HepG2 (cell line): ENCODE measurements around the gene GSTM2. TPM values are rescaled to one million over a fixed set of nuclear protein-coding genes. Genes with fewer than 3 reads are reported as not detected.

ENCODE experiments used
- ATF1 ChIP-seq: IDR thresholded peaks from 2 replicates; pipeline ENCODE4 v1.6.1; 2016; ENCODE audit warnings: mild to moderate bottlenecking, control low read depth
- ELF1 ChIP-seq: sonication (generic); formaldehyde crosslinking; IDR thresholded peaks from 2 replicates; pipeline ENCODE4 v1.4.0; 2020; ENCODE audit warnings: missing genetic modification reagents
- FOSL1 ChIP-seq: sonication (generic); formaldehyde crosslinking; IDR thresholded peaks from 2 replicates; pipeline ENCODE4 v1.9.0; 2021; ENCODE audit warnings: missing genetic modification reagents, borderline replicate concordance
- KDM1A ChIP-seq: IDR thresholded peaks from 2 replicates; pipeline ENCODE4 v1.6.1; 2016; ENCODE audit warnings: missing compliant biosample characterization
- MED13 ChIP-seq: sonication (generic); formaldehyde crosslinking; IDR thresholded peaks from 2 replicates; pipeline ENCODE4 v1.5.0; 2020; ENCODE audit warnings: missing genetic modification reagents
- NBN ChIP-seq: fragments of 450-650 bp; conservative IDR thresholded peaks from 2 replicates; pipeline ENCODE4 v1.6.1; 2017
- NFATC3 ChIP-seq: sonication (generic); formaldehyde crosslinking; IDR thresholded peaks from 2 replicates; pipeline ENCODE4 v1.5.1; 2020; ENCODE audit warnings: mild to moderate bottlenecking, missing genetic modification reagents
- NR2F2 ChIP-seq: IDR thresholded peaks from 2 replicates; pipeline ENCODE4 v1.6.1; 2012; ENCODE audit warnings: low read depth, inconsistent platforms, borderline replicate concordance
- SATB2 ChIP-seq: sonication (generic); formaldehyde crosslinking; IDR thresholded peaks from 2 replicates; pipeline ENCODE4 v1.5.0; 2020; ENCODE audit warnings: missing genetic modification reagents
- ZMAT3 ChIP-seq: sonication (generic); formaldehyde crosslinking; conservative IDR thresholded peaks from 2 replicates; pipeline ENCODE4 v1.7.0; 2021; ENCODE audit warnings: missing genetic modification reagents
- ZNF143 ChIP-seq: sonication (generic); formaldehyde crosslinking; IDR thresholded peaks from 2 replicates; pipeline ENCODE4 v1.4.0; 2020; ENCODE audit warnings: missing genetic modification reagents
- ZNF160 ChIP-seq: sonication (generic); formaldehyde crosslinking; IDR thresholded peaks from 2 replicates; pipeline ENCODE4 v1.8.0; 2022; ENCODE audit warnings: mild to moderate bottlenecking, inconsistent platforms, missing genetic modification reagents
- ZNF660 ChIP-seq: sonication (generic); formaldehyde crosslinking; IDR thresholded peaks from 2 replicates; pipeline ENCODE4 v1.5.1; 2020; ENCODE audit warnings: mild to moderate bottlenecking, low read depth, missing genetic modification reagents, borderline replicate concordance
- ZNF672 ChIP-seq: sonication (generic); formaldehyde crosslinking; IDR thresholded peaks from 2 replicates; pipeline ENCODE4 v1.8.1; 2022; ENCODE audit warnings: missing genetic modification reagents
- polyA plus RNA-seq, 8 experiments: library from polyadenylated mRNA; depleted of rRNA in 3 of 8; stranded (reverse) in 7 of 8; unstranded in 1 of 8; fragments of >200 nt; fragmentation: Illumina TruSeq in 4 of 8; extraction: Trizol in 4 of 8; gene quantifications; 2 replicates each; pipeline versions ENCODE4 v1.2.1 to v1.2.3, GENCODE V29; 2011 to 2016; ENCODE audit warnings: low read depth in 4 of 8, missing spikeins in 1 of 8, mixed read lengths in 1 of 8; ENCODE audit not compliant: insufficient read depth in 1 of 8
- total RNA-seq, 5 experiments: library from RNA; depleted of rRNA; stranded (reverse); fragments of >200 nt; fragmentation: Illumina TruSeq; extraction: Trizol; gene quantifications; 2 replicates each; pipeline ENCODE4 v1.2.3, GENCODE V29; 2016; ENCODE audit warnings: low read depth in 1 of 5
- TF ChIP-seq, protein P1 (sequence below): sonication (generic); formaldehyde crosslinking; IDR thresholded peaks from 2 replicates; pipeline ENCODE4 v1.4.0; 2020; ENCODE audit warnings: missing genetic modification reagents, borderline replicate concordance
- TF ChIP-seq, protein P2 (sequence below): sonication (generic); formaldehyde crosslinking; IDR thresholded peaks from 2 replicates; pipeline ENCODE4 v1.4.0; 2020; ENCODE audit warnings: mild to moderate bottlenecking, missing genetic modification reagents
- TF ChIP-seq, protein P3 (sequence below): IDR thresholded peaks from 2 replicates; pipeline ENCODE4 v1.6.1; 2016; ENCODE audit warnings: low read depth
- TF ChIP-seq, protein P4 (sequence below): sonication (generic); formaldehyde crosslinking; IDR thresholded peaks from 2 replicates; pipeline ENCODE4 v1.4.0; 2020; ENCODE audit warnings: missing genetic modification reagents, borderline replicate concordance
- TF ChIP-seq, protein P5 (sequence below): sonication (generic); formaldehyde crosslinking; IDR thresholded peaks from 2 replicates; pipeline ENCODE4 v1.4.0; 2020; ENCODE audit warnings: missing genetic modification reagents, mild to moderate bottlenecking, borderline replicate concordance

GSTM2 gene
- total and polyA plus RNA-seq, 2 of the 13 experiments (the other 11 are each of a cell fraction or from before 2014, with no cell fraction given), result 7.0 to 15.0 TPM

DNA sequence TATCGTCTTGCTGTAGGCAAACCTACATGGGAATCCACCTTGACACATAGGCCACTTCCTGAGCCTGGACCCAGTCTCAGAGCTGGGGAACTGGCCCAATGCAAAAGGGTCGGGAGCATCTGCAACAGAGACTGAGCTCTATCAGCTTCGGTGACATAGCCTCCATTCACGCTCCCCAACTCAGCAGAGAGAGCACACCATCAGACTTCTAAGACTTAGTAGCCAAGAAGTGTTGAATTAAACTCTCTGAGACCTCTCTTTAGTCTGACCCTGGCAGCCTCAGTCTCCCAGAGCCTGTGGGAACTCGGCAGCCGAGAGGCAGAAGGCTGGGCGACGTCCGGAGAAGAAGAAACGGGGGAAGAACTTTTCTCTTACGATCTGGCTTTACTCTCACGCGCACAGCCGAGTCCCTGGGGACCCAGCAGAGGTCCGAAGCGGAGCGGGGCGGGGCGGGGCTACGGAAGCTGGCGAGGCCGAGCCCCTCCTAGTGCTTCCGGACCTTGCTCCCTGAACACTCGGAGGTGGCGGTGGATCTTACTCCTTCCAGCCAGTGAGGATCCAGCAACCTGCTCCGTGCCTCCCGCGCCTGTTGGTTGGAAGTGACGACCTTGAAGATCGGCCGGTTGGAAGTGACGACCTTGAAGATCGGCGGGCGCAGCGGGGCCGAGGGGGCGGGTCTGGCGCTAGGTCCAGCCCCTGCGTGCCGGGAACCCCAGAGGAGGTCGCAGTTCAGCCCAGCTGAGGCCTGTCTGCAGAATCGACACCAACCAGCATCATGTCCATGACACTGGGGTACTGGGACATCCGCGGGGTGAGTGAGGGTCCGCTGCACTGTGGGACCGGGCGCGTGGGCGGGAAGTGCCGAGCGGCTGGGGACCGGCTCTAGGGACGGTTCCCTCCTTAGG is 12.0 kb upstream of the GSTM2 start, which contains the start of gene GSTM4 (continued):
- no peak; the same call in 1 of the 2 replicates for TF ChIP-seq ZNF143 (CRISPR knock-in tag)
- no peak for TF ChIP-seq ATF1 (CRISPR knock-in tag)
- peak; percentile 77 for TF ChIP-seq ELF1 (CRISPR knock-in tag)
- no peak for TF ChIP-seq NR2F2
- no peak for TF ChIP-seq NBN
- TF ChIP-seq, protein P1, sequence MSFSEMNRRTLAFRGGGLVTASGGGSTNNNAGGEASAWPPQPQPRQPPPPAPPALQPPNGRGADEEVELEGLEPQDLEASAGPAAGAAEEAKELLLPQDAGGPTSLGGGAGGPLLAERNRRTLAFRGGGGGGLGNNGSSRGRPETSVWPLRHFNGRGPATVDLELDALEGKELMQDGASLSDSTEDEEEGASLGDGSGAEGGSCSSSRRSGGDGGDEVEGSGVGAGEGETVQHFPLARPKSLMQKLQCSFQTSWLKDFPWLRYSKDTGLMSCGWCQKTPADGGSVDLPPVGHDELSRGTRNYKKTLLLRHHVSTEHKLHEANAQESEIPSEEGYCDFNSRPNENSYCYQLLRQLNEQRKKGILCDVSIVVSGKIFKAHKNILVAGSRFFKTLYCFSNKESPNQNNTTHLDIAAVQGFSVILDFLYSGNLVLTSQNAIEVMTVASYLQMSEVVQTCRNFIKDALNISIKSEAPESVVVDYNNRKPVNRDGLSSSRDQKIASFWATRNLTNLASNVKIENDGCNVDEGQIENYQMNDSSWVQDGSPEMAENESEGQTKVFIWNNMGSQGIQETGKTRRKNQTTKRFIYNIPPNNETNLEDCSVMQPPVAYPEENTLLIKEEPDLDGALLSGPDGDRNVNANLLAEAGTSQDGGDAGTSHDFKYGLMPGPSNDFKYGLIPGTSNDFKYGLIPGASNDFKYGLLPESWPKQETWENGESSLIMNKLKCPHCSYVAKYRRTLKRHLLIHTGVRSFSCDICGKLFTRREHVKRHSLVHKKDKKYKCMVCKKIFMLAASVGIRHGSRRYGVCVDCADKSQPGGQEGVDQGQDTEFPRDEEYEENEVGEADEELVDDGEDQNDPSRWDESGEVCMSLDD (CRISPR knock-in tag), result no peak
- TF ChIP-seq NFATC3 (CRISPR knock-in tag), result peak; percentile 57; the same call in 1 of the 2 replicates
- TF ChIP-seq SATB2, result no peak
- TF ChIP-seq, protein P2, sequence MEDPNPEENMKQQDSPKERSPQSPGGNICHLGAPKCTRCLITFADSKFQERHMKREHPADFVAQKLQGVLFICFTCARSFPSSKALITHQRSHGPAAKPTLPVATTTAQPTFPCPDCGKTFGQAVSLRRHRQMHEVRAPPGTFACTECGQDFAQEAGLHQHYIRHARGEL (CRISPR knock-in tag), result 0 out of 2 replicates have a peak, but pooled peaks have one; percentile 55
- TF ChIP-seq, protein P3, sequence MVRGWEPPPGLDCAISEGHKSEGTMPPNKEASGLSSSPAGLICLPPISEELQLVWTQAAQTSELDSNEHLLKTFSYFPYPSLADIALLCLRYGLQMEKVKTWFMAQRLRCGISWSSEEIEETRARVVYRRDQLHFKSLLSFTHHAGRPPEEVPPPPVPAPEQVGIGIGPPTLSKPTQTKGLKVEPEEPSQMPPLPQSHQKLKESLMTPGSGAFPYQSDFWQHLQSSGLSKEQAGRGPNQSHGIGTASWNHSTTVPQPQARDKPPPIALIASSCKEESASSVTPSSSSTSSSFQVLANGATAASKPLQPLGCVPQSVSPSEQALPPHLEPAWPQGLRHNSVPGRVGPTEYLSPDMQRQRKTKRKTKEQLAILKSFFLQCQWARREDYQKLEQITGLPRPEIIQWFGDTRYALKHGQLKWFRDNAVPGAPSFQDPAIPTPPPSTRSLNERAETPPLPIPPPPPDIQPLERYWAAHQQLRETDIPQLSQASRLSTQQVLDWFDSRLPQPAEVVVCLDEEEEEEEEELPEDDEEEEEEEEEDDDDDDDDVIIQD, result peak; percentile 55; the same call in 1 of the 2 replicates
- TF ChIP-seq, protein P4, sequence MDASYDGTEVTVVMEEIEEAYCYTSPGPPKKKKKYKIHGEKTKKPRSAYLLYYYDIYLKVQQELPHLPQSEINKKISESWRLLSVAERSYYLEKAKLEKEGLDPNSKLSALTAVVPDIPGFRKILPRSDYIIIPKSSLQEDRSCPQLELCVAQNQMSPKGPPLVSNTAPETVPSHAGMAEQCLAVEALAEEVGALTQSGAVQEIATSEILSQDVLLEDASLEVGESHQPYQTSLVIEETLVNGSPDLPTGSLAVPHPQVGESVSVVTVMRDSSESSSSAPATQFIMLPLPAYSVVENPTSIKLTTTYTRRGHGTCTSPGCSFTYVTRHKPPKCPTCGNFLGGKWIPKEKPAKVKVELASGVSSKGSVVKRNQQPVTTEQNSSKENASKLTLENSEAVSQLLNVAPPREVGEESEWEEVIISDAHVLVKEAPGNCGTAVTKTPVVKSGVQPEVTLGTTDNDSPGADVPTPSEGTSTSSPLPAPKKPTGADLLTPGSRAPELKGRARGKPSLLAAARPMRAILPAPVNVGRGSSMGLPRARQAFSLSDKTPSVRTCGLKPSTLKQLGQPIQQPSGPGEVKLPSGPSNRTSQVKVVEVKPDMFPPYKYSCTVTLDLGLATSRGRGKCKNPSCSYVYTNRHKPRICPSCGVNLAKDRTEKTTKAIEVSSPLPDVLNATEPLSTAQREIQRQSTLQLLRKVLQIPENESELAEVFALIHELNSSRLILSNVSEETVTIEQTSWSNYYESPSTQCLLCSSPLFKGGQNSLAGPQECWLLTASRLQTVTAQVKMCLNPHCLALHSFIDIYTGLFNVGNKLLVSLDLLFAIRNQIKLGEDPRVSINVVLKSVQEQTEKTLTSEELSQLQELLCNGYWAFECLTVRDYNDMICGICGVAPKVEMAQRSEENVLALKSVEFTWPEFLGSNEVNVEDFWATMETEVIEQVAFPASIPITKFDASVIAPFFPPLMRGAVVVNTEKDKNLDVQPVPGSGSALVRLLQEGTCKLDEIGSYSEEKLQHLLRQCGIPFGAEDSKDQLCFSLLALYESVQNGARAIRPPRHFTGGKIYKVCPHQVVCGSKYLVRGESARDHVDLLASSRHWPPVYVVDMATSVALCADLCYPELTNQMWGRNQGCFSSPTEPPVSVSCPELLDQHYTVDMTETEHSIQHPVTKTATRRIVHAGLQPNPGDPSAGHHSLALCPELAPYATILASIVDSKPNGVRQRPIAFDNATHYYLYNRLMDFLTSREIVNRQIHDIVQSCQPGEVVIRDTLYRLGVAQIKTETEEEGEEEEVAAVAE, result peak; percentile 85; the same call in 1 of the 2 replicates
- no peak for TF ChIP-seq KDM1A (CRISPR knock-in tag)
- TF ChIP-seq ZNF672, result no peak
- TF ChIP-seq, protein P5, sequence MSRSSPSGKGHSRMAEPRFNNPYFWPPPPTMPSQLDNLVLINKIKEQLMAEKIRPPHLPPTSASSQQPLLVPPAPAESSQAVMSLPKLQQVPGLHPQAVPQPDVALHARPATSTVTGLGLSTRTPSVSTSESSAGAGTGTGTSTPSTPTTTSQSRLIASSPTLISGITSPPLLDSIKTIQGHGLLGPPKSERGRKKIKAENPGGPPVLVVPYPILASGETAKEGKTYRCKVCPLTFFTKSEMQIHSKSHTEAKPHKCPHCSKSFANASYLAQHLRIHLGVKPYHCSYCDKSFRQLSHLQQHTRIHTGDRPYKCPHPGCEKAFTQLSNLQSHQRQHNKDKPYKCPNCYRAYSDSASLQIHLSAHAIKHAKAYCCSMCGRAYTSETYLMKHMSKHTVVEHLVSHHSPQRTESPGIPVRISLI (CRISPR knock-in tag), result peak; percentile 43; the same call in 1 of the 2 replicates
- 0 out of 2 replicates have a peak, but pooled peaks have one; percentile 21 for TF ChIP-seq ZNF160 (CRISPR knock-in tag)
- no peak for TF ChIP-seq FOSL1
- 0 out of 2 replicates have a peak, but pooled peaks have one; percentile 45 for TF ChIP-seq ZNF660
- no peak for TF ChIP-seq MED13 (CRISPR knock-in tag)
- 0 out of 2 replicates have a peak, but pooled peaks have one; percentile 67 for TF ChIP-seq ZMAT3 (CRISPR knock-in tag)
